Endometrial microvascular endothelial cells (primary cell): ENCODE data around the gene SLC52A1. TPM values are rescaled to one million over a fixed set of nuclear protein-coding genes. Genes with fewer than 3 reads are reported as not detected.
"Not testable (repeated sequence)": the region's sequence is repeated elsewhere in the genome, so short reads cannot be mapped to it uniquely, and the experiment has no call there.

ENCODE experiments used
- in situ Hi-C: cut with HindIII; loops from 2 replicates; pipeline ENCODE4 v1.10.0; 2017; ENCODE audit warnings: low sequenced_read_pairs, low pct_unique_long_range_greater_than_20kb; ENCODE audit errors: inconsistent ontology term
- total RNA-seq: library from RNA; depleted of rRNA; stranded (reverse); fragments of >200 nt; gene quantifications from one replicate; pipeline ENCODE4 v1.2.3, GENCODE V29; 2015; ENCODE audit errors: inconsistent ontology term

Gene SLC52A1
- total RNA-seq, 1 donor from 2014 or later, result not detected

GRCh38 chr17:5033352-5034015, 1.7 kb downstream of the SLC52A1 start:
- in situ Hi-C loops, result no loop called here

- in situ Hi-C loops, result no loop called here
Observed at GRCh38 chr17:5032865-5033264, 2.4 kb downstream of the SLC52A1 start.

GRCh38 chr17:5031365-5032082, 3.7 kb downstream of the SLC52A1 start:
- in situ Hi-C loops, result no loop called here

GRCh38 chr17:5030168-5030567, 5.1 kb downstream of the SLC52A1 start:
- in situ Hi-C loops, result not testable (repeated sequence)

- in situ Hi-C loops, result no loop called here
Observed at GRCh38 chr17:5027916-5028315, 7.3 kb downstream of the SLC52A1 start.

GRCh38 chr17:5027299-5027698, 7.9 kb downstream of the SLC52A1 start:
- in situ Hi-C loops, result no loop called here

GRCh38 chr17:5024604-5025003, 10.6 kb downstream of the SLC52A1 start:
- in situ Hi-C loops, result no loop called here

GRCh38 chr17:5023588-5024147, 11.6 kb downstream of the SLC52A1 start:
- in situ Hi-C loops, result no loop called here

GRCh38 chr17:5022171-5022711, 13.0 kb downstream of the SLC52A1 start:
- in situ Hi-C loops, result no loop called here

GRCh38 chr17:5020502-5021023, 14.7 kb downstream of the SLC52A1 start:
- in situ Hi-C loops, result no loop called here

GRCh38 chr17:5019475-5019956, 15.7 kb downstream of the SLC52A1 start:
- in situ Hi-C loops, result no loop called here

GRCh38 chr17:5014357-5014756, 20.9 kb downstream of the SLC52A1 start:
- in situ Hi-C loops, result no loop called here

- in situ Hi-C loops, result no loop called here
Observed at GRCh38 chr17:5011928-5012327, 23.3 kb downstream of the SLC52A1 start.

GRCh38 chr17:5003214-5003867, 31.9 kb downstream of the SLC52A1 start:
- in situ Hi-C loops, result no loop called here

GRCh38 chr17:5002121-5002788, 33.0 kb downstream of the SLC52A1 start:
- in situ Hi-C loops, result no loop called here

- in situ Hi-C loops, result no loop called here
Observed at GRCh38 chr17:5000237-5000639, 35.0 kb downstream of the SLC52A1 start.

GRCh38 chr17:4999430-5000093, 35.7 kb downstream of the SLC52A1 start:
- in situ Hi-C loops, result no loop called here
